ENCODE measurements around the gene ARMC8.

ARMC8 gene

DNA sequence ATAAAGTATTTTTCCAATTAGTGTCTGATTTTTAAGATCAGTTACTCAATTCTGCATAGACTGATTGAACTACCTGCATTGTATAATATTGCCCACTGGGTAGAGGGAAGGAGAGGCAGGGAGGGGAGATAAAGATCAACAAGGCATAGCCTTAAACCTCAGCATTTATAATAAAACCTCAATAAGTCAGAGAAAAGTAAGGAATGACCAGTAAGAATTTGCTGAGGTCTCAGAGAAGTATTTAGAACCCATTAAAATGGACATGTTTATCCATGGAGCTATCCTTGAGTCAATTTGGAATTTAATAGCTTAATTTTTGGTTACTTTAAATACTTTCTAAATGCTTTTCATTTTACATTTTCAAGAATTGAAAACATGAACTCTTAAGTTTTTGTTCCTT, 62.5 kb downstream of the ARMC8 start:
- DNase-seq = no peak

DNA sequence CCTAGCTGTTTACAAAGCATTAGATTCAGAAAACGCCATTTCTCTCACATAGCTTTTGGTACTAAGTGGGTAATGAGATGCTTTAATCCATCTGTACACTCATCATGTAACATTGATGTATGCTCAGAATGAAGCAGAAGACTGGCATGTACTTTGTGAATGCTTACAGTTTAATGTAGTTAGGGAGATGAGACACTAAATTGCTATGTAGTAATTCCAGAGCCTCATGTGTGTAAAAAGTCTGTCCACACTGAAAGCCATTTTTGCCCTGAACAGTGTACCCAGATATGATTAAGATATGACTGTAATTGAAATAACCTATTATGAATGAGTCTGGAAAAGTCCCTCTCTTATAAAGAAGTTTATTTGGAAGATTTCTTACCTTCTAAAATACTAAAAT, 66.5 kb downstream of the ARMC8 start:
- DNase-seq = no peak

DNA sequence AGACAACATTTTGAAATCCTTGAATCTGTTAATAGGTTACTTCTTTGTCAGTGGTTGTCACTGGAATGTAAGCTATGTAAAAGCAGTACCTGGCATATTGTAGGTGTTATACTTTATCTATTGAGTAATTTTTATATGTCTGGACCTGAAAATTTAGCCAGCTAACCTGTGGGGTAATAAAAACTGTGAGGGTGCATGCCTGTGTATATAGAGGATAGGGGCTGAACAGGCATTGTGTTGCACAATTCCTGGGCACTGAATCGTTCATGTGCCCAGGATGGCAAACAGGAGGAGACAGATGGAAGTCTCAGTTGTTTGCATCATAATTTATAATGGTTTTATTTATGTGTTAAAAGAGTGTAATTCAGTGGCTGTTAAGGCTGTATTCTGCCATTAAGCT, 67.1 kb downstream of the ARMC8 start:
- DNase-seq = no peak

DNA sequence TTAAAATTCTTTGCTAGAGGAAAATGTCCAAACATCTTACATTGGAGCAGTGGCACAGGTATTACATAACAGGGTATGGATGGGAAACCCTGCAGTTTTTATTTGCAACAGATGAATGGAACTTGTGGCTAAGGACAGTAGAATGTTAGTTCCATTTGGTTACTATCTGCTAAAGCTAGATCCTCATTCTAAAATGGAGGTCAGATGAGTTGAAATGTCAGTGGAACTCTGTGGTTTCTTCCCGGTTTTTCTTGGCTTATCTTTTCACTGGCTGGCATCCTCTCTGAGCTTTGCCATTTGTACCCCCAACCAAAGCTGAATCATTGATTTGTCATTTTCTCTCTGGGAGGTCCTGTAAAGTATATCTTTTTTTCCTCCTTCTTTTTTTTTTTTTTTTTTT, 68.9 kb downstream of the ARMC8 start:
- DNase-seq = no peak

DNA sequence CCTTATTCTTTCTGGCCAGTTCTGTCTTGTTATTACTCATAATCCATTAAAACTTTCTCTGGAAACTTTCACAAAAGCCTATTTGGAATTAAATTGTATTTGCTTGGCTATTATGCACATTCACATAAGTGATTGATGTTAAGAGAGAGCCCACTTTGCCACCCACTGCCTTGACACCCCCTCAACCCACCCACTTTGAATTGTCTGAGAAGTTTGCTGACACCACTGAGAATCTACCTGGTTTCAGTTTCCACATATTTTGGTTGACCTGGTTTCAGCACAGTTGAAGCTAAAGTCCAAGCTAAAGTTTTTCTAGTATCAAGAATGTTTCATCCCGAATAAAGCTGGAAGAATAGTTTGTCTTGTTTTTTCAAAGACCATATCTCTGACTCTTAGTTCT, 70.9 kb downstream of the ARMC8 start:
- no peak for DNase-seq

DNA sequence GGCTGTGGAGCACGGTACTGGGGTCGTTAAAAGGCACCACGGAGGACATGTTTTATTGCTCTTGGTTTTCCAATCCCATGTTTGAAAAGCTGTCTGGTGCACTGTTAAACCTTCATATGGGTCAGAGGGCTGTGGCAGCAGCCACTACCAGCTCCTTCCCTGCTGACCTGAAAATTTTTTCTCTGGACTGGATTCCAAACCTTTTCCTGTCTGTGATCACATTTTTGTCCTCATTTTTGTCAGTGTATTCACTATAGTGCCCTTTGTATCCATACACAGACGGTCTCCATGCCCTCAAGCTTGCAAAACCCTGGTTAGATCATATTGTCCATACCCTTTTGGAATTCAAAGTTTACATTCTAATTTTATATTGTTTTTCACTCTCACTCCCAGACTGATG, 72.0 kb downstream of the ARMC8 start:
- no peak for DNase-seq

DNA sequence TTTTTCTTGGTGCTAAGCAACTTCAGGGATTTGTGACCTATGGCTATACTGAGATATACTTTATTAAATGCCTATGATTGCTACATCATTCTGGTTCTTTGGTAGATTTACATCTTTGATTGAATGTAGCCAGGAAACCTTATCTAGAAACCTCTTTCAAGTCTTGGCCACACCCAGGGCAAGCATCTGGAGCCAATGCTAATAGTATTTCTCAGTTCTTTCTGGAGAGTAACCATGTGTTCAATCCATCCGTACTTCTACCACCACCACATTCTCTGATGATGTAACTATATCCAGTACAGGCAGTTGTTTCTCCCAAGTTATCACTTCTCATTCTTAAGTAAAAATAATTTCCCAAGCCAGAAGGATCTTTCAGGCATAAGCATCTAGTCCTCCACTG, 73.5 kb downstream of the ARMC8 start:
- DNase-seq = no peak

DNA sequence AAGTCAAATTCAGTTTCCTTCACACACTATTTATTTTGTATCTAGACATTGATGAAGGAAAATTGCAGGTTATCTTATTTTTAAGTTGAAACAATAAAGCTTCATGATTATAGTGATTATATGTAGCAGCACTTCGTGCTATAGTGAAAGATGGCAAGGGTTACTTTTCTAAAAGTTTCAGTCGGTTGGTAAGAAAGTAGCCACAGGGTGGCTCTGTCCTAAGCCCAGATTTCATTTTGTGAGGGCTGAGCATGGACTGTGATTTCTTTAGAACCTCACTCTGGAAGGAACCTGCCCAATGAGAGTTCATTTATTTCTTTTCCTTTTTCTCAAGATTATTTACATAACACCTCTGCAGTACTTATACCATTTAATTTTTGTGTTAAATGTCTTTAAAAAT, 76.0 kb downstream of the ARMC8 start:
- DNase-seq = no peak

DNA sequence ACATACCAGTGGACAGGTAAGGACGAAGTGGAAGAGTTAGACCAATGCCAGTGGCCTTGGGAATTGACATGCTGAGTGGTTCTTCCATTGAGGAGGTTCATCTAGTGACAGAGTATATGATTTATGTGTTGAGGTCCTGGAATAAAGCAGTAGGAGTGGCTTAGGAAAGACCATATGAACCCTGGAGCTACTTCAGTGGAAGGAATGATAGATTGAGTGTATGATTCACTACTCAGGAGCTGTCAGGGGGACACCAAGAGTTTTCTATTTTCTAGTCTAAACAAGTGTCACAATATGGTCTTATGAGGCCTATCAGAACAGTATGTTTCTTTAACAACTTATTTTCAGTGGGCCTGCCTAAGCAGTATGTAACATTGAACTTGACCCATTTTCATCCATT, 78.6 kb downstream of the ARMC8 start:
- no peak for DNase-seq

DNA sequence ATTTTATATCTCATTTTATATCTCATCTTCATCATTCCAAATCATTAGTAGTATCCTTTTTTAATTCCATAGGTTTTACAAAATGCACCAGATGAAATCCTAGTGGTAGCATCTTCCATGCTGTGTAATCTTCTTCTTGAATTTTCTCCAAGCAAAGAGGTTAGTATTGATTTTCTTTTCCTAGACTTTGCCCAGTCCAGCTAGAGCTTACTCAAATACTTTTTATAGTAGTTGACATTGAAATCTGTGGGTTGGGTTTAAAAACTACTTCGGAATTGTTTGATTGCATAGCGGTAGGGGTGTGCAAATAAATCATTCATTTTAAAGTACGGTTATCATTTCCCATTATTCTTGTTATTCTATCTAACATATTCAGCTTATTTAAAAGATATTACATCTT, 80.0 kb downstream of the ARMC8 start:
- no peak for DNase-seq

DNA sequence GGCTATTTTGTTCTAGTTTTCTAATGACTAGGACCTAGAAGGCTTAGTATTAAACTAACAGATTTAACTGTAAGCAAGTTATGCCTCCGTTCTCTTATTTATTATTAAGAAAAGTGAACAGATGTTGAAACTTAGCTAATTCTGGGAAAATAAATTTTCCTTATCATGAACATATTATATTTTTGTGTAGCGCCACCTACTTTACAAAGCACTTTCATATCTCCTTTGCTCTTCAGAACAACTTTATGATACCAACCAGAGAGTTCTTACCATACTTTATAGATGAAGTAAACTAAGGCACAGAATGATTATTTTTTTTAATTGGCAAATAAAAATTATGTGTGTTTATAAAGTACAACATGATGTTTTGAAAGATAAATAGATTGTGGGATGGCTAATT, 83.1 kb downstream of the ARMC8 start:
- no peak for DNase-seq

DNA sequence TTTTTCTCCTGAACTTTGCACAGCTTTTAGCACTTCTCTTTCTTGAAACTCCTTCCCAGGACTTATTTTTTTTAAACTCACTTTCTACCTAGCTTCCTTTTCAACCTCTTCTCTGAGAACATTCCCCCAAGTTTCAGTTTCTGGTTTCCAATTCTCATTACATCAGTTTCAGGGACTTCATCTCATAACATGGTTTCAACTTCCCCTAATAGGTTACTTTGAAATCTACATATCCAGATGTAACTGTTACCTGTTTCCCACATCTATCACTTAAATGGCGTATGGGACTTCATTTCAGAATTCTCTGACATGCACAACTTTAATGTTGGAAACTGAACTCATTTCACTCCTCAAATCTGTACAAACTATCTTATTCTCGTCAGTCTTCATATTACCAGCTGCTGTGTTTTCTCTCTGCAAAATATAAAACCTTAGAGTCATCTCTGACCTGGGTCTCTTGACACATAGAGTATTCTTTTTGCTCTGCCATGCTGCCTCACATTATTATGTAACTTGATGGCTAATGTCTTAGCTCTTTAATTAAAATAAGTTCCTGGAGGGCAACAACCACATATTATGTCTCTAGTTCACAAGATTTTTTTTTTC, 84.2 kb downstream of the ARMC8 start:
- DNase-seq = no peak

DNA sequence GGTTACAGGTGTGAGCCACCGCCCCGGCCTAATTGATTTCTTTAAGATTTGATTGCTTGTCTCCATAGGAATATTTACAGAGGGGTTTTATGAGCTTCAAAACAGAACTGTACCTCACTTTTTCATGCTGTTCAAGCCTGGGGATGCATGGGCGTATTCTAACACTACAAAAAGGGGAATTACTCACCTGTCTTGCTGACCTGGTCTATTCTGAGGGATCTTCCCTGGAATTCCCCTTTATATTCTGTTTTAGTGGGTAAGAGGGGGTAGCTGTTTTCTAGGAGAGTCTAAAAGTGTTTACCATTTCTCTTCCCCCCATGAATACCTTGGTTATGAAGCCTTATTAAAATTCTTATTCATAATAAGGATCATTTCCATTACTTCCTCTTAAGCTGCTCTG, 94.5 kb downstream of the ARMC8 start:
- no peak for DNase-seq

DNA sequence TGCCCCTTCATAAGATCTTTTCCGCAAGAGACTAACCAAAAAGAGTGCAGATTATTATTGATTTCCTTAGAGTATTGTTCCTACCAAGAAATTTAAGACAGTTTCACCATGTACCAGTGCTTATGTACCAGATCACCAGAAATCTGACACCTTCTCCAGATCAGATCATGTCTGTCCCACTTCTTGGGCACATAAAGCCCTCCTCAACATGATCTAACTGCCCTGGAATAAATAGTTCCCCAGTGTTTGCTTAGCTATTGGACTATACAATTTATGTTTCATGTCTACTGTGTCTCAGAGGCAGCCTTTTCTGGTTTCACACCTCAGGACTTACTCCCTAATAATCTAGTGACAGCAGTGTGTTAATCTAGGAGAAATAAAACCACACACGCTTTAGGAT, 95.7 kb downstream of the ARMC8 start:
- DNase-seq = no peak

DNA sequence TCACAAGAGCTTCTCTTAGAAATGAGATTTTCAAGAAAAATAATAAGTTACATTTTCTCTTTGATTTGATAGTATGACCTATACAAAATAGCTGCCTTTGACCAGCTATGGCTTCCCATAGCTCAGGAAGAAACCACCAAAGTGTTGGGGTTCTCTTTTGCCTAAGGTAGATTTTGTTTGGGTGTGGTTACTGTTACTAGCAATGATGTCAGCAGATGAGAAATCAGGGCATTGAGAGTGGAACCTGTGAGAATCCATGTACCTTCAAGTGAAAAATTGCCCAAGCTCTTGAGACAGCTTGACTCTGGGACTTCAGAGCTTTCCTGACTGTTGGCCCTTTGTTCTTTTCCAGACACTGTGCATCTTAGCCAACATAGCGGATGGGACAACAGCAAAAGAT, 97.0 kb downstream of the ARMC8 start:
- DNase-seq = no peak

DNA sequence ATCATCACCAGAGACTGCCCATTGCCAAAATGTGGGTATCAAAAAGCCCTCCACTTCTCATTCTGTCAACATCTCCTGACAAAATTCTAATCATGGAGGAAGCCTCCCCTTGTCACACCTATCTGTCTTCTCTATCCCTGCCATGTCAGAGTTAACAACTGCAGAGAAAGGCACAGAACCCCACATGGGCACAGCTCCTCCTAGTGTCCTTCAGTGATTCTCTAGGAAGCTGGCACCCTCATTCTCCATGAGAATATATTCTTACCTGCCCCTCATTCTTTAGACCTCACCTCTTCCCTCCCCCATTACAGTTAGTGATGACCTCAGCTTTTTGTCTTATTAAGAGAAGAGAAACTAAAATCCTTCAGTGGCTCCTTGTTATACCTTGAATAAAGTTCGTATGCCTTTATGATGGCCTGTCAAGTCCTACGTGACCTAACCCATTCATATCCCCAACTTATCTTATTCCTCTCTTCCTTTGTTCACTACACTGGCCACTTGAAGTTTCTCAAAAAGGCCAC, 97.9 kb downstream of the ARMC8 start:
- DNase-seq = no peak

DNA sequence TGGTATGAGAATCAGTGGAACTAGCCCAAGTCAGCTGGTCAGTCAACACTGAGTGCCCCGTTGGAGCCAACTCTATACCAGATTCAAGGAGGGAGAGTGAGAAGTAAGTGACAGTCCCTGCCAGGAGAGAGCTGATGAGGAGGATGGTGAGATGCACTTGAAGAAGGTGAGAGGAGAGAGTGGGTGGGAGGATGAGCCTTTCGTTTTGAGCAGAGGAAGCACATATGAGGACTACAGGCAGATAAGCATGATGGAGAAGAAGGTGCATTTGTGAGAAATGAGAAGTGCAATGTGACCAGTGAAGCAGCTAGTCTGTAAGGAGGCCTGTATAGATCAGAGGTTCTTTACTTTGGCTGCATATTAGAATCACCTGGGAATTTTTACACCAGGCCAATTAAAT, 102.2 kb downstream of the ARMC8 start:
- DNase-seq = no peak

DNA sequence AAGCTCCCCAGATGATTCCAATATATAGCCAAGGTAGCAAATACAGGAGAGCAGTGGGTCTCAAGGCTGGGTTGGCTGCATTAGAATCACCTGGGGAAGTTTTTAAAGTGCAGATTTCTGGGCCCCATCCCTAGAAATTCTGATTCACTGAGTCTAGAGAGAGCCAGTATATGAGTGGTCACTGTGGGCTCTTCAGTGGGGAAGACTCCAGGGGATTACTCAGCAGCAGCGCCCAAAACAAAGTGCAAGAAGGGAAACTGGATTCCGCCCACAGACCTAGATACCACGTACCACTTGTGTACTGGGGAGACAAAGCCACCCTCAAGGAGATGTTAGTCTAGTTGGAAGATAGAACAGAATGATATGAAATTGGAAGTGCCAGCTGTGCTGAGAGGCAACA, 102.6 kb downstream of the ARMC8 start:
- no peak for DNase-seq

DNA sequence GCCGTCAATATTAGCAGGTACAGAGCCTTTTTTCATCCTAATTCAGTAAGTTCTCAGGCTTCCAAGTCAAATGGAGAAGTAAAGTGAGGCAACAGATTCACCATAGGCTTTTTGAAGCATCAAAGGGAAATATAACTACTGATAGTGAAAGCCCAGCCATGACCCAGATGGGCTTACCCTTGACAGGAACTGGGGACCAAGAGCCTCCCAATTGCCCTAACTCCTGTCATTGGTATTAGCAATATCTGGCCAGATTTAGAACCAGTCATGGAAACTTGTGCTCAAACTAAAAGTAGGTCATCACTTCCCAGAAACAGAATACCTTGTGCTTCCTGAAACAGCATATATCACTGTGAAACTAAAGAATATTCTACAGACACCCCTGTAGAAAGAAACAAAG, 109.5 kb downstream of the ARMC8 start:
- DNase-seq = no peak

DNA sequence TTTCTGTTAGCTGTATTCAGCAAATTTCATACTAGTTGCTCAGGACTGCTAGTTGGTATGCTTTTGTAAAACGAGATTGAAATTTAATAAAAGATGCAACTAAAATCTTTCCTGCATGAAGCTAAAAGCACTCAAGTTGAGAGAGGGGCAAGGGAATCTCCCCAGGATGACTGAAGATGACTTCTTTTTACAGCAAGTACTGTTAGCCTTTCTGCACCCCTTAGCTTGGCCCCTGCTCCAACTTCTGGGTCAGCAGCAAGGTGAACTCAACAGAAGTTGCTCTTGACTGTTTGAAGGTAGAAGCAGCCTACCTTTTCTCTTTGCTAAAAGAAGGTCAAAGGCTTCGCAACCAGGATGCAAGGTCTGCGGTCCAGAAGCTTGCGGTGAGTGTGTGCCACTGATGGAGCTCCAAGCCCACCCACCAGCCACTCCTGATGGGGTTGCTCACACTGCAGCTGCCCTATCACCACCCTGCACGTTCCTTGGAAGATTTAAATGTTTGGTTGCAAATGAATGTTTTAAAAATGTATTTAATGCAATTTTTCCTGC, 110.0 kb downstream of the ARMC8 start:
- no peak for DNase-seq

DNA sequence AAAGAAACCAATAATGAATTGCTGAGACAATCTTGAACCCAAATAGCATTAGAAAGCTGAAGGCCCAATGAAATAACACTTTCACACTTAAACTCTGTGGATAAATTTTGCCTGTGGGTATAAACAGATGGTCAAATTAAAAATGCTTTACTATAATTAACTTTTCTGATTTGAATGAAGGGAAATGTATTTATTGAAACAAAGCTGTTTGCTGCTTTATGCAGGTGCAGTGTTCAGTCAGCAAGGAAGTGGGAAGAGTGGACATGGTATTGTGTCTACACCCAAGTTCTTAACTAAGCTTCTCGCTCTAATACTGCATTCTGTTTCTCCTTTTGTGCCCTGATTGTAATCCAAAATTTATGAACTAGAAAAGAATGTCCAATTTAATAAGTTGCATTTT, 110.8 kb downstream of the ARMC8 start:
- no peak for DNase-seq

DNA sequence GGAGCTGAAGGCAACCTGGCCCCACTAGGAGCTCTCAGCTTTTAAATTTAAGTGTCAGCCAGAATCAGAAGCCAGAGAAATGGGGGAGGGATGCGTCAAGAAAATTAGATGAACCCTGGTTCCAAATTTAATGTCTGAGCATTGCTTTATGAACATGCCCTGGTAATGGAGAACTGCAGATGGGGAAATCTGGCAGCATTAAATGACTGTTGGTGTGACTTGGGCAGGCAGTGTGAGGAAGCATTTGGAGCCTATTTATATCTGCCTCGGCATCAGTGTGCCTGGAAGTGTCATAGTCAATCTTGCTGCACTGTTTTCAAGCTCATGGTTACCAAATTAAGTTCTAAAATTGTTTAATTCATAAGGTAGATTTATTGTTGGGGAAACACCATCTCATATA, 113.5 kb downstream of the ARMC8 start:
- DNase-seq = no peak

DNA sequence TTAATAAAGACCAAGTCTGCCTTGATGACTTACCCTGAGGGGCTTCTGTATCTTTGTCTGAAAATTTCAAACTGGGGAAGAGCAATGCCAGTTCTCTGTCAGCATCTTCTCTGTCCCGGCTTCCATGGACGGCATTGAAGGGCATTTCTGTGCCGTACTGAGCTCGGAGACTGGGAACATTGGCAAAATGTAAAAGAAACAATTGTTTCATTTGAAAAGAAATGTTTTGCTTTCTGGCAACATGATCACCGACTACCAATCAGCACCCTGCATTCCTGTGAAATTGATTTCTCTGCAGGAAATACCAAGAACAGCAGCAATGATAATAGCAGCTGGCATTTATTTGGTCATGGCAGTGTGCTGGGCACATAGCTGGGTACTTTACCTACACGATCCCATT, 116.4 kb downstream of the ARMC8 start:
- DNase-seq = no peak

DNA sequence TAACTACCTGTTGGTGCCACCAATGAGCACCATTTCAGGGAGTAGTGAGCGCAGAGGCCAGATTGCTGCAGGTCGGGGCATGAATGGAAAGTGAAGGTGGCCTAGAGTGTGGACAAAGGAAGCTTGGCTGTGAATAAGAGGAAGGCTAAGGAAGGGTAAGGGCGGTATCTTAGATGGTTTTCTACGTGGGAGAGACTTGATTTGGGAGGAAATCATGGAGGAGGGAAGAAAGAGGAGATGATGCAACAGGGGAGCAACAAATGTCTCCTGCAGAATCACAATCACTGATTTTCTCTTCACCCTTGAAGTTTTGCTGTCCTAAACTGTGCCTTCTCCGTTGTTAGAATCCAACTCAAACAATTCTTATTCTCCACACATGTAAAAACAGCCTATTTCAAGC, 120.8 kb downstream of the ARMC8 start:
- no peak for DNase-seq

DNA sequence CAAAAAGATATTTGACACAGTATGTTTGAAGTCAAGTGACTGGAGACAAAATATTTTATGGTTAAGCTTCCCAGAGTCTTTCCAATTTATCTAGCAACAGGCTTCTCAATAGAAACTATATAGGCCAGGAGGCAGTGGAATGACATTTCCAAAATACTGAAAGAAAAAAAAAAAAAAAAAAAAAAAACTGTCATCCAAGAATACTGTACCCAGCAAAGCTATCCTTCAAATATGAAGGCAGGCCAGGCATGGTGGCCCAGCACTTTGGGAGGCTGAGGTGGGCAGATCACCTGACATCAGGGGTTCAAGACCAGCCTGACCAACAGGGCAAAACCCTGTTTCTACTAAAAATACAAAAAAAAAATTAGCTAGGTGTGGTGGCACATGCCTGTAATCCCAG, 121.7 kb downstream of the ARMC8 start:
- DNase-seq = no peak
